CMK (cell line): ENCODE results near the gene PDHX.

ENCODE experiments used
- DNase-seq: peaks from one replicate; pipeline ENCODE4 v3.0.0-alpha.2; 2010; ENCODE audit warnings: low read depth

The PDHX gene

DNA sequence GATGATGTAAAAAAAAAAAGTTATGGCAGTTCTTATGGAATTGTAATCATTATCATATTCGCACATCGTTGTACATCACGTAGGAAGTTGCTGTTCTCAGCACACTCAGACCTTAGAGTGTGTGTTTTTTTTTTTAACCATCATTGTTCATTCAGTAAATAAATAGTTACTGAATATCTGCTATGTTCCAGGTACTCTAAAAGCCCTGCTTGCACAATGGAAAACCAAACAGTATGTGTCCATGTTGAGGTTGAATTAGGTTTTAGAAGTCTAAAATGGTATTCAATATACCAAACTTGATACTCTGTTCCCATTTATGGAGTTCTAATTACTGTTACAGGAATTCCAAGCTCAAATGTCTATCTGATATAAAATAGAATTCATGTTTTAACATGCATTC lies 41.2 kb downstream of the PDHX start:
- no peak for DNase-seq

DNA sequence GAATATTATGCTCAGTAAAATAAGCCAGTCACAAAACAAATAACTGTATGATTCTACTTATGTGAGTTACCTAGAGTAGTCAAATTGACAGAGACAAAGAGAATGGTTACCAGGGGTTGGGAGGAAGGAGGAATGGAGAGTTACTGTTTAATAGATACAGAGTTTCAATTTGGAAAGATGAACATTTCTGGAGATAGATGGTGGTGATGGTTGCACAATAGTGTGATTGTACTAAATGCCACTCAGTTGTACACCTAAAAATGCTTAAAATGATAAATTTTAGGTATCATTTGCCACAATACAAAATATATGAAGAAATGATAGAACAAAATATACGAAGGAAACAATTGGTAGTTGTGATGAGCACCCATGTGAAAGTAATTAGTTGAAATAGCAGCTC lies 43.4 kb downstream of the PDHX start:
- no peak for DNase-seq

DNA sequence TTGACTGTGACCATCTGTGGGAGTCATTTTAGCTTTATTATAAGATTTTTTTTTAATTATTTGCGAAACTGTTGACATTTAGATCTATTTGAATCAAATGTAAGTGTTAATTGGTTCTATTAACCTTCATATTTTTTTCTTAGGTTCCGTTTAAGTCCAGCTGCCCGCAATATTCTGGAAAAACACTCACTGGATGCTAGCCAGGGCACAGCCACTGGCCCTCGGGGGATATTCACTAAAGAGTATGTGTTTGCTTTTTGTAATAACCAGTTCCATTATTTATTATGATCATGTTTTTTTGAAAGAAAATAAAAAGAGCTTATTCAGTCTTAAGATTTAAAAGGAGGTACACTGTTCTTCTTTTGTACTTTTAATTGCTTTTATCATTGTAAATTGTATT lies 43.9 kb downstream of the PDHX start:
- no peak for DNase-seq

DNA sequence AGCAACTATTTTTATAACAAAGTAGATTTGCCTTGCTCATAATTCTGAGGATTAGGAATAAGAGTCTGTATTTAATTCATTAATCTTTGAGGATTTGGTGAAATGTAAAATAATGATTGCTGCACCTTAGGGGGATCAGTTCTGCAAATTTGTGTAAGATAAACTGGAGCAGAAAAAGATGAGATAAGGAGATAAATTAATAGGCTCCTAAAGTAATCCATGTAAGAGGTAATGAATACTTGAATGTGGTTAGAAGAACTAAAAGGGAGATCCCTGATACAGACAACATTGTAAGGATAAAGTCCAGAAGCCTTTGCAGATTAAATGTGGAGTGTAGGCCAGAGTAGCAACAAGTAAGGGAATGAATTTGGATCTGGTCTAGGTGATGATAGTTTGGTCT lies 45.6 kb downstream of the PDHX start:
- DNase-seq, result no peak

DNA sequence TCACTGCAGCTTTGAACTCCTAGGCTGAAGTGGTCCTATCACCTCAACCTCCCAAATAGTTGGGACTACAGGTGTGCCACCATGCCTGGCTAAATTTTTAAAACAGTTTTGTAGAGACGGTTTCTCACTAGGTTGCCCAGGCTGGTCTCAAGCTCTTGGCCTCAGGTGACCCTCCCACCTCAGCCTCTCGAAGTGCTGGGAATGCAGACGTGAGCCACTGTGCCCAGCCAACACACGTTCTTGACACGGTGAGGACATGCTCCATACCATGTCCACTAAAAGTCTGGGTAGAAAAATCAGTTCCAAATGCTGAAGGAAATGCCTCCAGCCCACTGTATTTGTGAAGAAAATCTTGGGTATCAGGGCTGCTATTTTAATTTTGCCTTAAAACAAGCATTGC lies 46.9 kb downstream of the PDHX start:
- no peak for DNase-seq

DNA sequence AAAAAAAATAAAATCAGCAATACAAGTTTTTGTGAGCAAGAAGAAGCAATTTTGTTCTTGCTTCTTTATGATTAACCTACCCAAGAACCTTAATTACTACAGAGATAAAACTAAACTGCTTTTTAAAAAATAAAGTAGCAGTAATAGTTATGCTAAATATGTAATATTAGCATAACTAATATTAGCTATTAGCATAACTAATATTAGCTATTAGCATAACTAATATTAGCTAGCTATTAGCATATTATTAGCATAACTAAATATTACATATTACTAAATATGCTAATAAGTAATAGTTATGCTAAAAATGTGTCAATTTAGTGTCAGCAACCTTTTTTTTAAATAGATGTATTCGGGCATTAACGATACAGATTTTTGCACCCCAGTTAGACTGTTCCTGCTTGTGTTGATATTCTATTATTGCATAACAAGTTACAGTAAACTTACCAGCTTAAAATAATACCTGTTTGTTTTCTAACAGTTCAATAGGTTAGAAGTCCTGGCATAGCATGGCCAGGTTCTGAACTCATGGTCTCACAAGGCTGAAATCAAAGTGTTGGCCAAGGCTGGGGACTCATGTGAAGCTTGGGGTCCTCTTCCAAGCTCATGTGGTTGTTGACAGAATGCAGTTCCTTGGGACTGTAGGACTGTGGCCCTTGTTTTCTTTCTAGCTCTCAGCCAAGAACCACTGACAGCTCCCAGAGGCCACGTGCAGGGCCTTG lies 48.4 kb downstream of the PDHX start:
- no peak for DNase-seq

DNA sequence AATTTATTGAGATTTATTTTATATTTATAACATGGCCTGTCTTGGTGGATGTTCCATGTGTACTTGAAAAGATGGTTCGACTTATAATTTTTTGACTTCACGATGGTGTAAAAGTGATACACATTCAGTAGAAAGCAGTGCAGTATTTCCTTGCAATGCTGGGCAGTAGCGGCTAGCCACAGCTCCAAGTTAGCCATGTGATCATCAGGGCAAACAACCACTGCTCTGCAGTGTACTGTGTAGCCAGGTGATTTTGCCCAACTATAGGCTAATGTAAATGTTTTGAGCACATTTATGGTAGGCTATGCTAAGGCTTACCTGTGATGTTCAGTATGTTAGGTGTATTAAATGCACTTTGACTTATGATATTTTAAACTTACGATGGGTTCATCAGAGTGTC lies 52.4 kb downstream of the PDHX start:
- DNase-seq, result no peak

DNA sequence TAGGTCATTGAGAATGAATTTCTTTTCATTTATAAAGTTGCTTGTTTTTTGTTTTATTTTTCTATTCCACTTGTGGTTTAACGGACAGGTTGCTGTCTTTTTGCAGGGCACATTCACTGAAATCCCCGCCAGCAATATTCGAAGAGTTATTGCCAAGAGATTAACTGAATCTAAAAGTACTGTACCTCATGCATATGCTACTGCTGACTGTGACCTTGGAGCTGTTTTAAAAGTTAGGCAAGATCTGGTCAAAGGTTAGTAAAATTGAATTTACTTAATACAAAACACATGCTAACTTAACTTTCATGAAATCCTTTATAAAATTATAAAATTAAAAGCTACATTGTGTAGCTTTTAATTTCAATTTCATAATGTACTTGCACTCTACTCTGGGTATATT lies 53.6 kb downstream of the PDHX start:
- no peak for DNase-seq

DNA sequence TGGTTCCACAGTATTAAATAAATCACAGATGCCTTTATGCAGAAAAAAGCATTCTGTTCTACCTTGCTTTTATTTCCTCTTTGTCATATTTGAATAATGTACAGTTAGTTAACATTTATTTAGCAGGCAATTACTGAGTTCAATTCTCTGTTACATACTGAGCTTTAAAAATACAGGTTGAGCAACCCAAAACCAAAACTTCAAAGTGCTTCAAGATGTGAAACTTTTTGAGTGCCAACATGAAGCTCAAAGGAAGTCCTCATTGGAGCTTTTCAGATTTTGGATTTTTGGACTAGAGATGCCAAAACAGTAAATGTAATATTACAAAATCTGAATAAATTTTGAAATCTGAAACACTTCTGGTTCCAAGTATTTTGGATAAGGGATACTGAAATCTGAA lies 54.1 kb downstream of the PDHX start:
- no peak for DNase-seq

DNA sequence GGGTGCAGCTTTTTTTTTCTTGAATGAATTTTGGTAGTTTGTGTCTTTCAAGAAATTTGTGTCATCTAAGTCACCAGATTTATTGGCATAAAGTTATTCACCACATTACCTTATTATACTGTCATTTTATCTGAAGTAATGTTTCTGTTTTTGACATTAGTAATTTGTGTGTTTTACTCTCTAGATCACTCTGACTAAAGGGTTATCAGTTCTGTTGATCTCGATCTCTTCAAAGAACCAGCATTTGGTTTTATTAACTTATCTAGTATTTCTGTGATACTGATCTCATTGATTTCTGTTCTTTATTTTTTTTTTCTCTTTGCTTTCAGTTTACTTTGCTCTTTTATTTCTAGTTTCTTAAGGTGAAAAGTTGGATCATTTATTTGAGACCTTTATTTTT lies 55.5 kb downstream of the PDHX start:
- DNase-seq, result no peak

DNA sequence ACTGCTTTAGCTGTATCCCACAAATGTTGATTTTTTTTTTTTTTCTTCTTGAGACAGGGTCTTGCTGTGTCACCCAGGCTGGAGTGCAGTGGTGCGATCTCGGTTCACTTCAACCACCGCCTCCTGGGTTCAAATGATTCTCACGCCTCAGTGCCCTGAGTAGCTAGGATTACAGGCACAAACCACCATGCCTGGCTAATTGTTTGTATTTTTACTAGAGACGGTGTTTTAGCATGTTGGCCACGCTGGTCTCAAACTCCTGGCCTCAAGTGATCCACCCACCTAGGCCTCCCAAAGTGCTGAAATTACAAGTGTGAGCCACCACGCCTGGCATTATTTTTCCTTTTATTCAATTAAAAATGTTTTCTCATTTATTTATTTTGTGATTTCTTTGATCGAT lies 55.9 kb downstream of the PDHX start:
- DNase-seq, result no peak

DNA sequence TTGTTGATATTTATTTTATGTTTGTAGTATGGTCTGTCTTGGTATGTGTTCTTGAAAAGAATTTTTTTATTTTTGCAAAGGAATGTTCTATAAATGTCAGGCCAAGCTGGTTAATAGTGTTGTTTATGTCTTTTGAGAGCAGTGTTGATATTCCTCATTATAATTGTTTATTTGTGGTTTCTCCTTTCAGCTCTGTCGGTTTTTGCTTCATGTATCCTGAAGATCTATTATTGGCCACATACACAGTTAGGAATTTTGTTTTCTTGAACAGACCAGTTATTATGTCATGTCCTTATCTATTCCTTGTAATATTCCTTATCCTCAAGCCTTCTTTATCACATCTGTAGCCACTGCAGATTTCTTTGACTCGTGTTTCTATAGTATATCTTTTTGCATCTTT lies 56.5 kb downstream of the PDHX start:
- no peak for DNase-seq

DNA sequence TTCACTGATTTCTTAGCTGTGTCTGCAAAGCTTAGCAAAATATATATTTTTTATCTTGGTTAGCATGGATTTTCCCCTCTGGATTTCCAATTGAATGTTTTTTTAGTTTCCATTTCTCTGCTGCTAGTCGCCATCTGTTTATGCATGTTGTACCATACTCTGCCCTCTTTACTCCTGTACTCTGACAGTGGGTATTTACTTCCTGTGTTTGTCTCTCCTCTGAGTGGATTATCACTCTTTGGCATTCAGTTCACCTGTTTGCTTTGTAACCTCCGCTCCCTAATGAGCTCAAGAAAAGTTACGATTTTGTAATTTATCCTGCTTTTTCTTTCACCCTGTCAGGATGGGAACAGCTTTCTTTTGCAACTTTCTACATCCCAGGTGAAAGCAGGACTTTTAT lies 59.1 kb downstream of the PDHX start:
- DNase-seq, result no peak

DNA sequence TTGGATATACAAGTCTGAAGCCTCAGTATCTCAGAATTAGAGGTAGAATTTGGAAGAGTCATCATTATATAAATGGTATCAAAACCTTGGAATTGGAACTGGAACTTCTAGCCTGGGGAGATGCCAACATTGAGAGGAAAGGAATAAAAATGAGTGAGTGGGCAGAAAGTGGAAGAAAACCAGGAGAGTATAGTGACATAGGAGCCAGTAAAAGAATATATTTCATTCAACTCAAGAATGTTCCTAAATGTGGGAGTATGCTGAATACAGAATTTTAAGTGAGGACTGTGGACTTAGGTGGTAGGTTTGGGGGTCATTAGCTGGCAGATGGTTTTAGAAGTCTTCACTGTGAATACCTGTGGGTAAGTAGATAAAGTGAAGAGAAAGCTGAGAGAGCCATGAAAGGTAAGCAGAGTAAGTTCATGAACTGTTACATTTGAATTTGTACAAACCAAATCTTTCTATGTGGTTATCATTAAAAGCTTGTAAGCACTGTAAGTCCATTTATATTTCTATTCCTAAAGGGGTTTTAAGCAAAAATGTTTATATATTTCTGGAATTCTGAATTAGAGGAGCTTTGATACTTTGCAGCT lies 60.2 kb downstream of the PDHX start:
- no peak for DNase-seq

DNA sequence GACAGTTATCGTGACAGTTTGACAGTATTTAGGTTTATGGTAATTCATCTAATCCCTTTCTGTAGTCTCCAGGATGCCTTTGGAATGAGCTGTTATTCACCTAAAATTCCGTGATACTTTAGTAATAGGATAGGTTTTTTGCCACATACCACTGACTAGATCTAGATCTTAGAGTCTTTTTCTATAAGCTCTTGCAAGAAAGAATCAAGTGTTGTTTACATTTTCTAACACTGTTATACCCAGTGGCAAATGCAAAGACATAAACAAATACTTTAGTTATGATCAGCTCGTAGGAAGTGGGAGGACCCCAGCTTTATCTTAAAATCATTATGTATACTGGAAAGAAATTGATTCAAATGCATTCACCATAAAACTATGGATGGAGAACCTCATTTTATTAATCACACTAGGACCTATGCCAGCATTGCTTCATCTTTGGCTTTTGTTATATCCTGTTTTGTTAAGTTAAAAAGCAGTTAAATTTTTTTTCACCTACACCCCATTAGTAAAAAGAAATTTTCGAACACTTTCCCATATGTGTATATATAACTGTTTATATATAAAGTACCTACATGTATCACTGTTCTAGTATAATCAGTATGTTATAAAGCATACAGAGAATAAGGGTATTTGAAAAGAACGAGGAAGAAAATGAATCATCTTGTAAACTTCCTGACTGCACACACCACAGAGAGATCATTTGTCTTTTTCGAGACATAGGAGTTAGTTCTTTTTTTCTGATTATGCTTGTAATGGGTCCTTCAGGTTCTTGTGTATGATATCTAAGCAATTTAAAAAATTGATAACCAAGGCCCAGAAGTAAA lies 60.9 kb downstream of the PDHX start:
- no peak for DNase-seq

DNA sequence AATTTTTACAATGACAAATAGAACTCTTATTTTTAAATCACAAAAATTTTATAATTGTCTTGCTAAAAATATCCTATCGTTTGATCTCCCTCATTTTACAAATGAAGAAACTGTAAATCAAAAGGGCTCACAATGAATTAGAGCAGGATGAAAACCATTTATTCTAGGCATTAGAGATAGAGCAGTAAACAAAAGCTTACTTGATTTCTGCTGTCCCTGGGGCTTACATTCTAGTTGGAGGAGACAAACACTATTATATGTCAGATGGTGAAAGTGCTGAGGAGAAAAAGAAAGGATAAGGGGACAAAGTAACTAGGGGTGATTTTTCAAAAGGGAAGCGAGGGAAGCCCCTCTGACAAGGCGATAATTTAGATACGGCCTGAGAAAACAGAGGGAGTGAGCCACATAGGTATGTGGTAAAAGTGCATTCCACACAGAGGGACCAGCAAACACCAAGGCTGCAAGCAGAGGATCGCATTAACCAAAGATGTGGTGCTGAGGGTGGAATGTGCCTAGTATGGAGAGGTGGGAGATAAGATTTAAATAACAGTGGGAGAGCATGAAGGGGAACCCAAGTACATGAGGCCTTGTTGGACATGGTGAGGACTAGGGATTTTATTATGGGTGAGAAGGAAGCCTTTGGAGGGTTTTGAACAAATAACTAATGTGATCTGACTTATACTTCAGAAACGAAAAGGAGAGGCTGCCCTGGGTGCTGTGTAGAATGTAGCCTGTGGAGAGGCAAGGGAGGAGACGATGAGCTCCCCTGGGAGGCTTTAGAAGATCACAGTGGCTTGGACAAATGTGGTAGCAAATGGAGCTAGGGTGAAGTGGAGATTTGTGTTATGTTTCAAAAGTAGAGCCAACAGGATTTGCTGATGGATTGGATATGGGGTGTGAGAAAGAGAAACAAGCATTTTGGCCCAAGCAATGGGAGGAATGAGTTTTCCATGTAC lies 62.1 kb downstream of the PDHX start:
- DNase-seq, result no peak

DNA sequence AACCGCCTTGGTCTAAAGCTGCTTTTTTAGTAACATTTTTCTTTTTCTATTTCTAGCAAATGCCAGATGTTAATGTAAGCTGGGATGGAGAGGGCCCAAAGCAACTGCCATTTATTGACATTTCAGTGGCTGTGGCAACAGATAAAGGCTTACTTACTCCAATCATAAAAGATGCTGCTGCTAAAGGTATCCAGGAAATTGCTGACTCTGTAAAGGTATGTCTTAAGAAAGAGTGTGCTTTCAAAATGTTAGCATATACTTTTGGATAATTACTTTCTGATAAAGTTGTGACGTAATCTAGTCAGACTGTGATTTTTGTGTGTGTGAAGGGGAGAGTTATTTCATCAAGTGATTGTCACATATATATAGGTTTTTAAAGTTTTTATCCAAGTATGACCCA lies 68.1 kb downstream of the PDHX start:
- DNase-seq, result no peak

DNA sequence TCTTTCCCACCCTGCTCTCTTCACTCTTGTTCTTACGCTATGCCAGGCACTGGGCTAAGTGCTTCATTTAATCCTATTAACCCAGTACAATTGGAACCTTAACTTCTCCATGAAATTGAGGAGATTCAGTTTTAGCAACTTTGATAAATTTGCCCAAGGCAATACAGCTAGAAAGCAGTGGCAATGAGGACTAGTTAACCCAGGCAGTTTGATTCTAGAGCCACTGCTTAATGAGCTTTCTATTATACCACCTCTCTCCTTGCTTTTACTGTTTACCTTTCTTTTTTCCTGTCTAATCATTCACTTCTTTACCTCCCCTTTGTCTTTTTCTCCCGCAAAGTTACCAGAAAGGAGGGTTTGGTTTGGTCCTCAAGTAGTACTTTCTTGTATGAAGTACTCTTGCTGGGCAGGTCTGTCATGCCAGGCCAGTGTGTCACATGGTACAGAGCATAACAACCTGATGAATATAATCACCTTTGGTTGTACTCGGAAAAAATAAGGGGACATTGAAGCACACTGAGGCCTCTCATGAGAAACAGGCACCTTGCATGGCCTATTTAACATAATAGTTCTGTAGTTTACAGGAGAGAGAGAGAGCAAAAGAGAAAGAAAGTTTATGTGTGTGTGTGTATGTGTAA lies 70.6 kb downstream of the PDHX start:
- DNase-seq, result no peak

DNA sequence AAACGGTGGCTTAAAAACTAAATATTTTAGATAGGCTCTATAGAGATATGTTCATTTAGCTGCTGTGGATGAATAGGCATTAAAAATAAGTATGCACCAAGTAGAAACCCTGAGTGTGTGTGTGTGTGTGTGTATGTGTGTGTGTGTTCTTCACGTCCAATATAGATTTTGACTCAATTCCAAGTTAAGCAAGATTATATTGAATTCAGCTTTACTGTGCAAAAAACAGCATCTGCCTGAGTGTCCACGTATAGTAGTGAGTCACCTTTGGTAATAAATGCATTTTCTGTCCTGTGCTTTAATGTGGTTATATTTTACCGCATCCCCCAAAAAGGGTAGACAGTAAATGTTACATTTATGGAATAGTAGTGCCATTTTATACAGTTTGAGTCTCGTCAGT lies 71.2 kb downstream of the PDHX start:
- no peak for DNase-seq

DNA sequence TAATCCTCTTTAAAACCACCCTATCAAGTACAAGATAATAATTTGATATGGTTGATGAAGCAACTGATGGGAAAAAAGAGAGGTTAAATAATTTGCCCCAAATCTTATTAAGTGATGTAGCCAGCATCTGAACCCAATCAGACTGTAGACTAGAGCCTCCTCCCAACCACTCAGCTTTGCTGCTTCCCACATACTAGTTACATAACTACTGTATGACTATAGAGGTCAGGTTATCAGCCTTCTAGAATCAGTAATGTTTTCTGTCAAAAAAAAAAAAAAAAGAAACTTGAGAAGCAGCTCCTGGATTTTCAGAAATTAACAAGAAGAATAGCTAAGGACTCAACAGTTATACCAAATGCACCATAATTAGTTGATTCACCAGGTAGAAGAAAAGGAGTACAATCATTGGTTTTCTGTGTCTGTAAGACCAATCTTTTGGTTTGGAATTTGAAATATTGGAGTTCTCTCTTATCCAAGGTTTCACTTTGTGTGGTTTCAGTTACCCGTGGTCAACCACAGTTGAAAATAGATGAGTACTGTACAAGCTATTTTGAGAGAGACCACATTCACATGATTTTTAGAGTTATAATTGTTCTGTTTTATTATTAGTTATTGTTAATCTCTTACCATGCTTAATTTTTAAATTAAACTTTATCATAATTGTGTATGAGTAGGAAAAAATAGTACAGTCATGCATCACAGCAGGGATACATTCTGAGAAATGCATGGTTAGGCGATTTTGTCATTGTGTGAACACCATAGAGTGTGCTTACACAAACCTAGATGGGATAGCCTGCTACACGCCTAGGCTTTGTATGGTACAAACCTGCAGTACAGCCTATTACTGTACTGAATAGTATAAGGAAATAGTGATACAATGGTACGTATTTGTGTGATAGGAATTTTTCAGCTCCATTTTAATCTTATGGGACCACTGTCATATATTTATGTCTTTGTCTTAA lies 72.2 kb downstream of the PDHX start:
- DNase-seq, result no peak

DNA sequence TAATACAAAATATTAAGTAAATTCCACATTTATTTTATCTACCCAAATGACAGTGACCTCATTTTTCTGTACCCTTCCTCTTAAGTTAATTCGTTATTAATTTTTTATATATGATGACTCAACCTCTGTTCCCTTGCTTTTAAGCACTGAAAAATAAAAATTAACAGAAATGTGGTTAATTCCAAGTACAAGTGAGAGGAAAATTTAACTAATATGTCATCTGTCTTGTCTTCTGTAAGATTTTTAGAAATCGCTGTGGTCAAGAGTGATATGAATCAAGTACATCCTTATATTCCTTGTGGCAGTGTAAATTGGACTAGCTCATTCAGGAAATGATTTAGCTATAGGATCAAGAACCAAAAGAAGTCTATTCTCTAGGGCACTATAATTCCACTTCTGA lies 74.5 kb downstream of the PDHX start:
- no peak for DNase-seq
